PC-3 (cell line): ENCODE measurements around the gene DNAJC6. TPM values are rescaled to one million over a fixed set of nuclear protein-coding genes. Genes with fewer than 3 reads are reported as not detected.

Experiments
- ATAC-seq: fragments of 200-7000 bp; cut with Tn5 transposase; 2 replicates; pipeline ENCODE4 v1.9.1; 2020; ENCODE audit warnings: mild to moderate bottlenecking, moderate library complexity
- BruUV-seq: library from RNA; stranded (reverse); fragments of 400-500 nt; replicated peaks from 2 replicates; lab custom pipeline; 2021; lab: Mats Ljungman, UMichigan
- CTCF ChIA-PET: fragments of 300-600 bp; sonication (Branson Sonifier 250); formaldehyde crosslinking; loops from one replicate; lab custom pipeline; 2022; ENCODE audit warnings: antibody characterized with exemption; lab: Charles Lee
- POLR2A ChIA-PET: fragments of 300-600 bp; sonication (Branson Sonifier 250); formaldehyde crosslinking; loops from one replicate; lab custom pipeline; 2022; ENCODE audit warnings: antibody characterized with exemption; ENCODE audit not compliant: unreplicated experiment; lab: Charles Lee
- DNase-seq: peaks from one replicate; pipeline ENCODE4 v3.0.0-alpha.2; 2015
- H2AFZ ChIP-seq: fragments of 300-600 bp; sonication (generic); 2 replicates; pipeline ENCODE4 v1.6.0; 2016; ENCODE audit warnings: antibody characterized with exemption, low read length
- H3F3A ChIP-seq: fragments of 300-600 bp; sonication (generic); one replicate; pipeline ENCODE4 v1.6.0; 2017; ENCODE audit warnings: antibody characterized with exemption, low read length, control low read depth, mild to moderate bottlenecking; ENCODE audit not compliant: unreplicated experiment
- H3K27ac ChIP-seq: fragments of 300-600 bp; sonication (generic); 2 replicates; pipeline ENCODE4 v1.5.1; 2016; ENCODE audit warnings: mild to moderate bottlenecking, low read length
- H3K27me3 ChIP-seq: fragments of 300-600 bp; sonication (generic); 2 replicates; pipeline ENCODE4 v1.6.1; 2016; ENCODE audit warnings: low read length, mixed read lengths
- H3K36me3 ChIP-seq: fragments of 300-600 bp; sonication (generic); 2 replicates; pipeline ENCODE4 v1.6.1; 2016; ENCODE audit warnings: low read depth, mixed run types, low read length, mixed read lengths
- H3K4me1 ChIP-seq: fragments of 300-600 bp; sonication (generic); 2 replicates; pipeline ENCODE4 v1.5.1; 2016; ENCODE audit warnings: low read length; ENCODE audit not compliant: insufficient read depth
- H3K4me2 ChIP-seq: fragments of 300-600 bp; sonication (generic); 2 replicates; pipeline ENCODE4 v1.6.0; 2016; ENCODE audit warnings: low read length
- H3K4me3 ChIP-seq: fragments of 300-600 bp; sonication (generic); 2 replicates; pipeline ENCODE4 v1.5.1; 2016; ENCODE audit warnings: mild to moderate bottlenecking, low read length, mixed read lengths
- H3K79me2 ChIP-seq: fragments of 300-600 bp; sonication (generic); 2 replicates; pipeline ENCODE4 v1.6.1; 2017; ENCODE audit warnings: low read length, mixed read lengths
- H3K9ac ChIP-seq: fragments of 300-600 bp; sonication (generic); 2 replicates; pipeline ENCODE4 v1.6.0; 2016; ENCODE audit warnings: mild to moderate bottlenecking, low read length
- H3K9me2 ChIP-seq: fragments of 300-600 bp; sonication (generic); replicated peaks from 2 replicates; pipeline ENCODE4 v1.6.1; 2016; ENCODE audit warnings: mixed run types, low read length, mixed read lengths
- H3K9me3 ChIP-seq: fragments of 300-600 bp; sonication (generic); 2 replicates; pipeline ENCODE4 v1.6.1; 2016; ENCODE audit warnings: low read length, mixed read lengths
- H4K20me1 ChIP-seq: fragments of 300-600 bp; sonication (generic); 2 replicates; pipeline ENCODE4 v1.6.1; 2016; ENCODE audit warnings: low read length, mixed read lengths
- EZH2 ChIP-seq: fragments of 300-600 bp; sonication (generic); IDR thresholded peaks from one replicate; pipeline ENCODE4 v1.6.1; 2017; ENCODE audit warnings: antibody characterized with exemption, mild to moderate bottlenecking, low read length; ENCODE audit not compliant: unreplicated experiment
- EZH2phosphoT487 ChIP-seq: fragments of 300-600 bp; sonication (generic); IDR thresholded peaks from 2 replicates; pipeline ENCODE4 v1.6.1; 2018; ENCODE audit warnings: mild to moderate bottlenecking, antibody characterized with exemption, low read length, borderline replicate concordance
- intact Hi-C: fragments of 100-400 bp; cut with micrococcal nuclease; formaldehyde crosslinking; loops from 2 replicates; pipeline ENCODE4 v1.9.0; 2023
- total RNA-seq: library from RNA; depleted of rRNA; stranded (reverse); fragments of >200 nt; gene quantifications from 2 replicates; pipeline ENCODE4 v1.2.3, GENCODE V29; 2014
- TF ChIP-seq, protein P1 (sequence below): fragments of 300-600 bp; sonication (generic); conservative IDR thresholded peaks from 2 replicates; pipeline ENCODE4 v1.5.1; 2017; ENCODE audit warnings: antibody characterized with exemption, low read depth, mild to moderate bottlenecking, low read length

Gene DNAJC6
- total RNA-seq, 1 experiment from 2014 or later = 3.0 TPM

- H3K4me1 ChIP-seq = no peaks in the 10 kb centered on the region
- no TSS peak for BruUV-seq
- POLR2A ChIA-PET = no interaction called here
- no peaks in the 10 kb centered on the region for H3K9me2 ChIP-seq
- no peak overlapping the region for H2AFZ ChIP-seq
- no peaks in the 10 kb centered on the region for H4K20me1 ChIP-seq
- no peak overlapping the region for H3K4me3 ChIP-seq
- no peak overlapping the region for H3K27ac ChIP-seq
- no peaks in the 10 kb centered on the region for H3F3A ChIP-seq
- no peak overlapping the region for H3K4me2 ChIP-seq
- CTCF ChIA-PET = interaction anchor here (0.6 kb wide), 1 partner anchor 1833 kb away, joined by 3 read pairs; no protein-coding TSS in a partner anchor
- no peak for DNase-seq
- H3K79me2 ChIP-seq = no peaks in the 10 kb centered on the region
- ATAC-seq = no peak
- no peak overlapping the region for H3K9ac ChIP-seq
- no peaks in the 10 kb centered on the region for H3K9me3 ChIP-seq
- intact Hi-C loops = no loop called here
- TF ChIP-seq EZH2 (no peak), EZH2phosphoT487 (no peak)
- TF ChIP-seq, protein P1, sequence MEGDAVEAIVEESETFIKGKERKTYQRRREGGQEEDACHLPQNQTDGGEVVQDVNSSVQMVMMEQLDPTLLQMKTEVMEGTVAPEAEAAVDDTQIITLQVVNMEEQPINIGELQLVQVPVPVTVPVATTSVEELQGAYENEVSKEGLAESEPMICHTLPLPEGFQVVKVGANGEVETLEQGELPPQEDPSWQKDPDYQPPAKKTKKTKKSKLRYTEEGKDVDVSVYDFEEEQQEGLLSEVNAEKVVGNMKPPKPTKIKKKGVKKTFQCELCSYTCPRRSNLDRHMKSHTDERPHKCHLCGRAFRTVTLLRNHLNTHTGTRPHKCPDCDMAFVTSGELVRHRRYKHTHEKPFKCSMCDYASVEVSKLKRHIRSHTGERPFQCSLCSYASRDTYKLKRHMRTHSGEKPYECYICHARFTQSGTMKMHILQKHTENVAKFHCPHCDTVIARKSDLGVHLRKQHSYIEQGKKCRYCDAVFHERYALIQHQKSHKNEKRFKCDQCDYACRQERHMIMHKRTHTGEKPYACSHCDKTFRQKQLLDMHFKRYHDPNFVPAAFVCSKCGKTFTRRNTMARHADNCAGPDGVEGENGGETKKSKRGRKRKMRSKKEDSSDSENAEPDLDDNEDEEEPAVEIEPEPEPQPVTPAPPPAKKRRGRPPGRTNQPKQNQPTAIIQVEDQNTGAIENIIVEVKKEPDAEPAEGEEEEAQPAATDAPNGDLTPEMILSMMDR = no peak
- no peaks in the 10 kb centered on the region for H3K36me3 ChIP-seq
- no peaks in the 10 kb centered on the region for H3K27me3 ChIP-seq
Measured at GRCh38 chr1:65316233-65316632, 6.9 kb downstream of the DNAJC6 start.

DNA sequence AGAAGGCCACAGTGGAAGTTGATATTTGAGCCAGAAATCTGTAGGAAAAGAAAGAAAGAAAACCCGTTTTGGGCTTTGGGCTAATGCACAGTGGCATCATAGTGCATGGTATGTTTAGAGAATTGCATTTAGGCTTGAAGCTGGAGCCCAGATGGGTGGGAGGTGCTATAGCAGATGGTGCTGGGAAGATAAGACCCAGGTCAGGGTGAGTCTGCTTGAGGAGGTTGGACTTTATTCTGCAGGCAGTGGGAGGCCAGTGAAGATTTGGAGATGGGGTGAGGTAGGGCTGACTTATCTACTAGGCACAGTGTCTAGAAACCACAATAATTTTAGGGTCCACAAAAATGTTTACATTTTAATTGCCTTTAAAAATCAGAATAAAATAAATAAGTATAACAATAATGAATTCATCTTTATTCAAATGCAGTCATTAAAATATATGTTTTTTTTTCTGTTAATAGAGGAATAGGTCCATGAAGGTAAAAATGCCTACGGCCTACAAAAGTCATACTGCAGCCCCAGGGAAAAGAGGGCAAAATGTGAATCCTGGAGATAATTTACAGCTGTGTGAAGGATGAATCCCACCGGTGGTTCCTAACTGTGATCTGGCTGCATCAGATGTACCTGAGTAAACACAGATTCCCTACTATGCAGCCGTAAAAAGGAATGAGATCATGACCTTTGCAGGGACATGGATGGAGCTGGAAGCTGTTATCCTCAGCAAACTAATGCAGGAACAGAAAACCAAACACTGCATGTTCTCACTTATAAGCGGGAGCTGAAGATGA is 8.7 kb downstream of the DNAJC6 start:
- Histone ChIP-seq H3K9me3 (no peaks in the 10 kb centered on the region), H3K27ac (no peak overlapping the region), H3K79me2 (no peaks in the 10 kb centered on the region), H4K20me1 (no peaks in the 10 kb centered on the region), H3K27me3 (no peaks in the 10 kb centered on the region), H3F3A (no peaks in the 10 kb centered on the region), H2AFZ (no peak overlapping the region), H3K4me2 (no peak overlapping the region), H3K4me3 (no peak overlapping the region), H3K36me3 (peaks cover 2% of the 10 kb centered on the region; the same call in 1 of the 2 replicates), H3K9ac (no peak overlapping the region), H3K9me2 (no peaks in the 10 kb centered on the region), H3K4me1 (no peaks in the 10 kb centered on the region)
- TF ChIP-seq, protein P1 = no peak
- no peak for TF ChIP-seq EZH2phosphoT487
- CTCF ChIA-PET = no interaction called here
- intact Hi-C loops = no loop called here
- POLR2A ChIA-PET = no interaction called here
- ATAC-seq = no peak
- no TSS peak for BruUV-seq
- no peak for DNase-seq

- ChIA-PET CTCF (no interaction called here), POLR2A (no interaction called here)
- no peaks in the 10 kb centered on the region for H4K20me1 ChIP-seq
- DNase-seq = no peak
- intact Hi-C loops = no loop called here
- no peak overlapping the region for H2AFZ ChIP-seq
- no peak overlapping the region for H3K4me3 ChIP-seq
- no peak overlapping the region for H3K4me2 ChIP-seq
- no TSS peak for BruUV-seq
- H3K9me3 ChIP-seq = no peaks in the 10 kb centered on the region
- no peak overlapping the region for H3K27ac ChIP-seq
- no peaks in the 10 kb centered on the region for H3K4me1 ChIP-seq
- ATAC-seq = no peak
- H3K9ac ChIP-seq = no peak overlapping the region
- TF ChIP-seq EZH2phosphoT487 (no peak), EZH2 (no peak)
- TF ChIP-seq, protein P1 = no peak
- H3F3A ChIP-seq = no peaks in the 10 kb centered on the region
- no peaks in the 10 kb centered on the region for H3K79me2 ChIP-seq
- peaks cover 2% of the 10 kb centered on the region; the same call in 1 of the 2 replicates for H3K36me3 ChIP-seq
- no peaks in the 10 kb centered on the region for H3K9me2 ChIP-seq
- H3K27me3 ChIP-seq = no peaks in the 10 kb centered on the region
Measured at GRCh38 chr1:65319141-65319540, 9.8 kb downstream of the DNAJC6 start.
